GM20431 (cell line): ENCODE data around the gene MAP2K5.

Experiments used
- in situ Hi-C: fragments of 300-500 bp; cut with MseI, MboI; formaldehyde crosslinking; loops from one replicate; pipeline ENCODE4 v1.15.0; 2020; ENCODE audit warnings: low sequenced_read_pairs; ENCODE audit not compliant: unreplicated experiment

Gene MAP2K5

DNA sequence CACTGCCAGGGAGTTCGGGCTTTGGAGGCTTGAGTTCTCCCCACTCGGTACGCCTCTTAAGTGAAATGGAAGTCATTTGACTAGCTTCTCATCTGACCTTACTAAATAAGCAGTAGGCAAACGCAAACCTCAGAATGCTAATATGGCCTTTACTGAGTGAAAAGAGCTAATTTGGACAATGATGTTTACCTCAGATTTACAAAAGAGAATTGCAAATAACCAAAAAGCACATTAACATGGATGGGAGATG lies 298.9 kb downstream of the MAP2K5 start:
- in situ Hi-C loops, result loop anchor here (25.0 kb wide), 1 partner anchor 904 kb away; no protein-coding TSS in a partner anchor

DNA sequence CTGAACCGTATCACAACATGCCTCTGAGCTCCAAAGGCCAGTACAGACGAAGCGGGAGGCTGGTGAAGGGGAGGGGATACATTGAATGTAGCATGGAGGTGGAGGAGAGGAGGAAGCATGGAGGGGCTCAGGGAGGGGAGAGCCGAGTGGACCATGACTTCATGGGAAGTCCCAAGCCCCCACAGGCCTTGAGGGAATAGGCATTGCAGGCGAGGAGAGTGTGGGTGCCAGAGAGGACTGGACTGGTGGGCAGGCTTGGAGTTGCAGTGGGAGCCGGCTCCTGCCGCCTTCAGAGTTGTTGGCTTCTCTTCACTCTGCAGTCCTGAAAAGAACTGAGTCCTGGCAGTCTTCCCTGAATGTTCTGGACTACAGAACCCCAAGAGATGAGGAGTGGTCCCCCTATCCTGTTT lies 300.6 kb downstream of the MAP2K5 start:
- in situ Hi-C loops, result loop anchor here (25.0 kb wide), 1 partner anchor 906 kb away; no protein-coding TSS in a partner anchor

DNA sequence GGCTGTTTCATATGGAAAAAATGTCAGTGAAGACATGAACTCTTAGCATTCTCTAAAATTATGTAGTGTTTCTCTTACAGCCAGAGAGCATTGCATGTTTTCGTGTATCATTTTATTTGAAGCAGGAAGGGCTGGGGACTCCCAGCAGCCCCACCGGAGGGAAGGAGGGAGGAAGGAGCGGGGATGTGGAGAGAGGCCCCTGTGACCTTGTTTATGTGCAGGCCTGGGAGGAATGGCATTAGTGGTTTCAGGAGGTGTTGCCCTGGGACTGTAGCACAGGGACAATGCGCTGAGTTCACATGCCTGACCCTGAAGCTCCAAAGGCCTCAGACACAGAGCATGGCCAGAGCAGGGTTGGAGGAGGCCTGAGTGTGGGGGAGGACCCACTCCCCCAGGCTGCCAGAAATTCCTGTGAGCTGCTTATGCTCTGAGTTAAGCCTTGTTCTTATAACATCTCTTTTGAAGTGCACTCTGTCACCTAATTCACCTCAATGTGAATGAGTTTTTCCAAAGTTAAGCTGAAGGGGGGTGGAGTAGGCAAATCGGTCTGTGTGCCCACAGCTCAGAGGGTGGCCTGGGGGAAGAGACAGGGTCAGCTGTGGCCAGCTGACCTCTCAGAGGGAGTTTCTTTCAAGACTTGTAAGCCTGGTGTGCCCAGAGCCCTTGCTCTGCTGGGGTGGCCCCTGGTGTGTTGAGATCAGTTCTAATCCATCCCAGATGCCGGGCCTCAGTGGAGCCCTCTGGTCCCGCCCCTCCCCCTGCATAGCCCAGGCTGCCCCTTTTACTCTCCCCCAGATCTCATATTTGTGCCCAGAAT lies 301.3 kb downstream of the MAP2K5 start:
- in situ Hi-C loops, result loop anchor here (25.0 kb wide), 1 partner anchor 906 kb away; no protein-coding TSS in a partner anchor

DNA sequence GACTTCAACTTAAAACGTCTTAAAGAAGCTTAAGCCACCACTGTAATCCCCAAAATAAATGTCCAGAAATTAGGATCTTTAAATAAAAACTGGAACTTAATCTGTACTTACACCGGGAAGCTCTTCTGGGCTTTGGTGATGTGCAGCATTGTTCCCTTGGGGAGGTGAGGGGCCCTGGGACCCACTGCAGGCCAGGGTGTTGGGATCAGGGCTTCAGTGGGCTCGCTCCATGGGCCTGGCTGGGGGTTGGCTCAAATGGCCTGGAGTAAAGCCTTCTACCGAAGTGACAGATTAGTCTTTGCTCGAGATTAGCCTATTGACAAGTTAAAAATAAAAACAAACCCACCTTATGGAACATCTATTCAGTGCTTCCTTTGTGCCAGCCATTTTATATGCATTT lies 303.5 kb downstream of the MAP2K5 start:
- in situ Hi-C loops, result loop anchor here (25.0 kb wide), 1 partner anchor 909 kb away; no protein-coding TSS in a partner anchor

DNA sequence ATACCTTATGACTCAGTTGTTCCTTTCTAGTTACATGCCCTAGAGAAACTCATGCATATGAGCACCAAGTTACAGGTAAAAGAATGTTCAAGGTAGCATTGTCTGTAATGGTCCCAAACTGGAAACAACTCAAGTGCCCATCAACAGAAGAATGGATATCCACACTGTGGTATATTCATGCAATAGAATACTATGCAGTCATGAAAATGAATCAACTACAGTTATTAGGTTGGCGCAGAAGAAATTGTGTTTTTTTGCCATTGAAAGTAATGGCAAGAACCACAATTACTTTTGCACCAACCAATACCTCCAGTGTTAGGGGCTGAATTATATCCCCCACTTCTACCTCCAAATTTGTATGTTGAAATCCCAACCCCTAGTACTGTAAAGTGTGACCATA lies 307.0 kb downstream of the MAP2K5 start:
- in situ Hi-C loops, result loop anchor here (25.0 kb wide), 1 partner anchor 912 kb away; no protein-coding TSS in a partner anchor

DNA sequence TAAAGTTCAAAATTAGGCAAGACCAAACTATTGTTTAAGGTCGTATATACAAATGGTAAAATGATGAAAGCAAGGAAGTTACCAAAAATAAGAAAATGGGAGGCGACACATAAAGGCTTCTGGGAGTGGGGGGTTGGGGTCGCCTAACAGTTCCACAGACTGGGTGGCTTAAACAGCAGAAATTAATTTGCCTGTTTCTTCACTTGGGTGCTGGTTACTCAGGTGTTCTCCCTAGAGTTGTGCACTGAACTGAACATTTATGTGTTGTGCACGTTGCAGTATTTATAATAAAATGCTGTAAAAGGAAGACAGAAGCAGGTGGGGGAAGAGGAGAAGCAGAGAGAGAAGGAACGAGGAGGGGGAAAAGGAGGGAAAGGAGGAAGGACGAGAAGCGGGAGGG lies 307.8 kb downstream of the MAP2K5 start:
- in situ Hi-C loops, result loop anchor here (25.0 kb wide), 2 partner anchors 187 to 312 kb away; no protein-coding TSS in a partner anchor

DNA sequence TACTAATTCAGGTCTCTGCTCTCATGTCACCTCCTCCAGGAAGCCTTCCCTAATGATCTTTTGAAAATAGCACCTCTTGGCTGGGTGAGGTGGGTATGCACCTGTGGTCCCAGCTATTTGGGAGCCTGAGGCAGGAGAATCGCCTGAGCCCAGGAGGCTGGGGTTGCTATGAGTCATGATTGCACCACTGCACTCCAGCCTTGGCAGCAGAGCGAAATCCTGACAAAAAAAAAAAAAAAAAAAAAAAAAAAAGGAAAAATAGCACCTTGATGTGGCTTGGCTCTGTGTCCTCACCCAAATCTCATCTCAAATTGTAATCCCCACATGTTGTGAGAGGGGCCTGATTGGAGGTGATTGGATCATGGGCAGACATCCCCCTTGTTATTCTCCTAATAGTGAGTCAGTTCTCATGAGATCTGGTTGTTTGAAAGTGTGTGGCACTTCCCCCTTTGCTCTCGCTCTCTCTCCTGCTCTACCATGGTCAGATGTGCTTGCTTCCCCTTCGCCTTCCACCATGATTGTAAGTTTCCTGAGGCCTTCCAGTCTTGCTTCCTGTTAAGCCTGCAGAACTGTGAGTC lies 308.6 kb downstream of the MAP2K5 start:
- in situ Hi-C loops, result loop anchor here (25.0 kb wide), 2 partner anchors 186 to 311 kb away; no protein-coding TSS in a partner anchor

DNA sequence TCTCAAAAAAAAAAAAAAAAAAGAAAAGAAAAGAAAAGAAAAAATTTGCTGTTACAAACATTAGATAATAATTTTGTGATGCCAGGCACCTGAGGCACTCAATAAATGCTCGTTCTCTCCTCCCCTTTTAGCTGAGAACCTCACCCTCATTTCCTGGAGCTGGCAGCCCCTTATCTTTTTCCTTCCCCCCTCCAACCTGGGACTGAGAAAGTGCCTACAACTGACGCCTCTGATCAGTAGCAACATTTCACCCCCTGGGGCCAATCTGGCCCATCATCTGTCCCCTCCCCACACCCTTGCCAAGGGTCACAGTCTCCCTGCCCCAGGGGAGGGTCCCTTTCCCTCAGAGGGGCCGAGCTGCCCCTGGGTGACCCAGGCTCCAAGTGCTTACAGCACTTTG lies 309.9 kb downstream of the MAP2K5 start:
- in situ Hi-C loops, result loop anchor here (25.0 kb wide), 2 partner anchors 185 to 310 kb away; no protein-coding TSS in a partner anchor

DNA sequence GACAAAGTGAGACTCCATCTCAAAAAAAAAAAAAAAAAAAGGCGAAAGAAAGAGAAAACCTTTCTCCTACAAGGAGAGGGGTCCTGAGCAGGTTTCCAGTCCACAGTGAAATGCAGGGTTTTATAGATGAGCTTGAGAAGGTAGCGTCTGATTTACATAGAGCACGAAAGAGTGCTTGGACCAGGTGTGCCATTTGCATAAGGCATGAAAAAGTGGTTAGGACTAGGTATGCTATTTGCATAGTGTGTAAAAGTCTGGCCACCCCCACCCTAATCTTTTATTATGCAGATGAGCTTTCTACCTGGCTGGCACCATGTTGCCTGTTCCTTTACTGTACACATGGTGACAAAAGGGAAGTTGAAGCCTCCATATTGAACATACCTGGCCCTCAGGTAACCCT lies 311.0 kb downstream of the MAP2K5 start:
- in situ Hi-C loops, result loop anchor here (25.0 kb wide), 2 partner anchors 184 to 309 kb away; no protein-coding TSS in a partner anchor

DNA sequence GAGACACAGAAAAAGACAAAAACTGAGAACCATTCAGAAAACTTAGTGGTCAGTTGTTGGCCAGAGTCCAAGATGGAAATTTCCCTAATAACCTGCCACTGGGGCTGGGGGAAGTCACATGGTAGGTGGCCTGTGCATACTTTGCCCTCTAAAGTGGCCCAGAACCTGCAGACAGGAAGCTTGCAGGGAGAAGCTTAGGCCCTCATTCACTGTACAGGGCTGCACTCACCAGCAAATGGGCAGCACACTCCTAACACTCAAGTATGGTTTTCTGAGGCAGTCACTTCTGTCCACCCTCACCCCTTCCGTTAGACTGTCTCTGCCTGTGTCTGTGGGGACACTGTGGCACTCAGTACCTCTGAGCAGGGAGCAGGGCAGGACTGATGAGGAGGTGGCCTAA lies 311.9 kb downstream of the MAP2K5 start:
- in situ Hi-C loops, result loop anchor here (25.0 kb wide), 2 partner anchors 183 to 308 kb away; no protein-coding TSS in a partner anchor

DNA sequence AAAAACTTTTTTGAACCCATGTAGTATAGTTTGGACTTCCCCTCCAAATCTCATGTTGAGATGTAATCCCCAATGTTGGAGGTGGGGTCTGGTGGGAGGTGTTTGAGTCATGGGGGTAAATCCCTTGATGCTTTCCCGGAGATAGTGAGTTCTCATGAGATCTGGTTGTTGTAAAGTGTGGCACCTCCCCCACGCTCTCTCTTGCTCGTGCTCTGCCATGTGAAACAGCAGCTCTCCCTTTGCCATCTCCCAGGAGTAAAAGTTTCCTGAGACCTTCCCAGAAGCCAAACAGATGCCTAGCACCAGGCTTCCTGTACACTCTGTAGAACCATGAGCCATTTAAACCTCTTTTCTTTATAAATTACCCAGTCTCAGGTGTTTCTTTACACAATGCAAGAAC lies 313.3 kb downstream of the MAP2K5 start:
- in situ Hi-C loops, result loop anchor here (25.0 kb wide), 2 partner anchors 181 to 306 kb away; no protein-coding TSS in a partner anchor
